GM18520 (cell line): ENCODE measurements around the gene WBP2.
"Not testable (repeated sequence)": the region's sequence is repeated elsewhere in the genome, so short reads cannot be mapped to it uniquely, and the experiment has no call there.

ENCODE experiments used
- ATAC-seq: cut with Tn5 transposase; IDR thresholded peaks from one replicate; pipeline ENCODE4 v1.9.1; 2021; ENCODE audit not compliant: unreplicated experiment

The WBP2 gene

DNA sequence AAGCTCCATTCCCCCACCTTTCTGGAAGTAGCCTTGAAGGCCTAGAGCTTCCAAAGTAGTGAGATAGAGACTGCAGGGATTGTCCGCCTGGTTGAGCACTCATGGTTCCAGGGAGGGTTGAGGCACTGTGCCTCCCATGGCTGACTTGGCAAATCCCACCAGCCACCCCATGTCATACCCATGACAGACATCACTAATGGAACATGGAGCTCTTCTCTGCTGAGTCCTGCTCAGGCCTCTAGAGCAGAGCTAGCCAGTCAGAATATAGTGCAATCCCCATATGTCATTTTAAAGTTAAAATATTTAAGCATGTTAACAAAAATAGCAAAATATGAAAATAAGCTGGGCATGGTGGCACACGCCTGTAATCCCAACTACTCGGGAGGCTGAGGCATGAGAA lies 39.7 kb downstream of the WBP2 start:
- no peak for ATAC-seq

DNA sequence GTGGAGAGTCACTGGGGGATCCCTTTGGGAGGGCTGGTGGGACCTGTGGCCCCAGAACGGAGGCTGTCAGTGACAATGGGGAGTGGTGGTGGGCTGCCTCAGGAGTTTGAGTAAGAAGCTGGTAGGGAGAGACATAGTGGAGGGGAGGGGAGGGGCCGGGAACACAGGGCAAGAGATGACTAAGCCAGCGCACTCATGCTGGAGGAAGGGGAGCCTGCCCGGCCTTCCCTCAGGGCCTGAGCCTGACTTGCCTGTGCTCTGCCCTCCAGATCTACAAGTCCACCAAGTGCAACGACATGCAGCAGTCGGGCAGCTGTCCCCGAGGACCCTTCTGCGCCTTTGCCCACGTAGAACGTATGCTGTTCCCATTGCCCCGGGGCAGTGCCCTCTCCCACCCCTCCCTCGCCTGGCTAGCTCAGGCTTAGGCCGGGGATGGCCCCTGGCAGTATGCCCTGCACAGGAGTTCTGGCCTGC lies 40.2 kb downstream of the WBP2 start:
- no peak for ATAC-seq

DNA sequence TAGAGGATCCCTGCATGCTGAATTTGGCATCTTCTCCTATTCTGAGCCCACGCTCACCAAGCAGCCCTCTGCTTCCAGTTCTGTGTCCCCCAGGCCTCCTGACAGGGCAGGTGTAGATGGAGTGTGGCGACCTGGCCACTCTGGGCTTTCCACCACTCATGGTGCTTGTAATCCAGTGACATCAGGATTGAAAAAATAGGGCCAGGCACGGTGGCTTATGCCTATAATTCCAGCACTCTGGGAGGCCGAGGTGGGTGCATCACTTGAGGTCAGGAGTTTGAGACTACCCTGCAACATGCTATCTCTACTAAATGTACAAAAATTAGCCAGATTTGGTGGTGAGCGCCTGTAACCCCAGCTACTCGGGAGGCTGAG lies 41.1 kb downstream of the WBP2 start:
- no peak for ATAC-seq

DNA sequence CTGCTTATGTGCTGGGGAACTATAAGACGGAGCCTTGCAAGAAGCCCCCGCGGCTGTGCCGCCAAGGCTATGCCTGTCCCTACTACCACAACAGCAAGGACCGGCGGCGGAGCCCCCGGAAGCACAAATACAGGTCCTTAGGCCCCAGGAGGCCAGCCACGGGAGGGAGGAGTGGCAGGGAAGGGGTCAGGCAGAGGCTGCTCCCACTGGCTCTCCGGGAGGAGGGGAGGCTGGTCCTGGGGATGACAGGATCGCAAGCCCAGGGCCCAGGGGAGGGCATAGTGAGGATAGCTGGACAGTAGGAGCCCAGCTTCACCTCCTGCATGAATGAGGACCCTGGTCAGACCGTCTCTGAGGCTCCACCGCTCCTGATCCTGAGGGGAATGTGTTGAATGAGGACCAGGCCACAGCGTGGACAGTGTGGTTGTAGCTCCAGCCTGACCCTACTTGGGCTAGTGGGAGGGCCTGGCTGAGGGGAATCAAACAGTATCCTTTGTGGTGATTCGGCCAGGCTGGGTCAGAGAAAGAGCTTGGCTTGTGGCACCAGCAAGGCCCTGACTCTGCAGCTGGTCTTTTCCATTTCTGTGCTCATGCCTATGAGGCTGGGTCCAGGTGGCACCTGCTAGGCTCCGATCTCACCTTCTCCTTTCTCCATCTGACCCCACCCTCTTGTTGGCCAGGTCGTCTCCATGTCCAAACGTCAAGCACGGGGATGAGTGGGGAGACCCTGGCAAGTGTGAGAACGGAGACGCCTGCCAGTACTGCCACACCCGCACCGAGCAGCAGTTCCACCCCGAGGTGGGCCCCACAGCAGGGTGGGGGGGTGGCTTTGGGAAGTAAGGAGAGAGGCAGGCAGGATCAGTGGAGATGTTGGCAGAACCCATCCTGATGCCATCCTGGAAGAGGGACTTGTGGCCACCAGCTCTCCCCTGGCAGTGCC lies 41.8 kb downstream of the WBP2 start:
- ATAC-seq, result no peak

DNA sequence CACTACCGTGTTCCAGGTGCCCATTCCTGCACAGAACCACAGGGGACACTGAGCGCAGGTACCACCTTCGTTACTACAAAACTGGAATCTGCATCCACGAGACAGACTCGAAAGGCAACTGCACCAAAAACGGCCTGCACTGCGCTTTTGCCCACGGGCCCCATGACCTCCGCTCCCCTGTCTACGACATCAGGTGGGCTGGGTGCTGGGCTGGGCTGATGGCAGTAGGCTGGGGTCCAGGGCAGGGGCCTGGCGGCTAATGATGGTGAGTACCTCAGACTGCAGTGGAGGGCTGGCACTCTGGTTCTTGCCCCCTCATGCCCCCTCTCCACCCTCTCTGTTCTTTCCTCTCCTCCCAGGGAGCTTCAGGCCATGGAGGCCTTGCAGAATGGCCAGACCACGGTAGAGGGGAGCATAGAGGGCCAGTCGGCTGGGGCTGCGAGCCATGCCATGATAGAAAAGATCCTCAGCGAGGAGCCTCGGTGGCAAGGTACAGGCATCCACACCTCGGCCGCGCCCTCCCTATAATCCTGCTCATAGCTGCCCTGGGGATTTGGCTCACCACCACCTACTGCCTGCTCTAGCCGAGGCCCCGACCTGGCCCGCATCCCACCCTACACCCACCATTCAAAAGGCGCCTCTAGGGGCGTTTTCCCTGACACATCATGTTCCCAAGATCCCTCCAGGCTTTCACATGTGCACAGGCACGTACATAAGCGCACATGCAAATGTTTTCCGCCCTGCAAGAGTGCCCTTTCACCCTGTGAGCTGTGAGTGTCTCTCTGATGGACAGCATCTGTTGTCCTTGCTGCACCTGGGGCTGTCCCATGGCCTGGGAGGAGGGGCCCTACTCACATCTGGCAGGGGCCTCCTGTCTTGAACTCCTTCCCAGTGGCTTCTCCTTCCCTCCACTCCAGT lies 42.8 kb downstream of the WBP2 start:
- ATAC-seq, result no peak

DNA sequence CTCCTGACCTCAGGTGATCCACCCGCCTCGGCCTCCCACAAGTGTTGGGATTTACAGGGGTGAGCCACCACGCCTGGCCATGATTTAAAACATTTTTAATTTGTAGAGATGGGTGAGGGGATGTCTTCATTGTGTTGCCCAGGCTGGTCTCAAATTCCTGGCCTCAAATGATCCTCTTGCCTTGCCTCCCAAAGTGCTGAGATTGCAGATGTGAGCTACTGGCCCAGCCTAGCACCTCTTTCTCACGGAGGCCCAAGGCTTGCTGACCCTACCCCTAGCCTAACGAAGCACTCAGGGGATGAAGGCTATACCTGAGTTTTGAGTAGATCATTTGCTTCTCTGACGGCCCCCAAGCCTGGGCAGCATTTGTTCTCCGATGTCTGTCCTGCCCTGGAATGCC lies 44.0 kb downstream of the WBP2 start:
- ATAC-seq, result no peak

DNA sequence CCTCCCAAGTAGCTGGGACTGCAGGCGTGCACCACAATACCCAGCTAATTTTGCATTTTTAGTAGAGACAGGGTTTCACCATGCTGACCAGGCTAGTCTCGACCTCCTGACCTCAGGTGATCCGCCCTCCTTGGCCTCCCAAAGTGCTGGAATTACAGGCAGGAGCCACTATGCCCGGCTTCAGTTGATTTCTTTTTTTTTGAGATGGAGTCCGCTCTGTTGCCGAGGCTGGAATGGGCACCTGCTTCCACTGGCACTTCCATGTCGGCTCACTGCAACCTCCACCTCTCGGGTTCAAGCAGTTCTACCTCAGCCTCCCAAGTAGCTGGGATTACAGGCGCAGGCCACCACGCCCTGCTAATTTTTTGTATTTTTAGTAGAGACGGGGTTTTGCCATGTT lies 44.4 kb downstream of the WBP2 start:
- ATAC-seq, result not testable (repeated sequence)

DNA sequence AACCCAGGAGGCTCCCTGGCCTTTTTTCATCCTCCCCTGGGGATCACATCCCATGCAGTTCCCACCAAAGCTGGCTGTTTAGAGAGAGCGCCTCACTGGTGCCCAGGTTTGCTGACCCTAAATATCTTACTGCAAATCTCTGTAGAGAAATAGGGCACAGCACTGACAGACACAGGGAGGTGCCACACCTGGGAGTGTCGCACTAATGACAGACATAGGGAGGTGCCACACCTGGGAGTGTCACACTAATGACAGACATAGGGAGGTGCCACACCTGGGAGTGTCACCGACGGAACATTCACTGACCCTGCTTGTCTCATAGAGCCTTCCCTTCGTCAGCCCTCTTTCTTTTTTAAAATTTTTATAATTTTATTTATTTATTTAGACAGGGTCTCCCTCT lies 44.9 kb downstream of the WBP2 start:
- ATAC-seq, result no peak

DNA sequence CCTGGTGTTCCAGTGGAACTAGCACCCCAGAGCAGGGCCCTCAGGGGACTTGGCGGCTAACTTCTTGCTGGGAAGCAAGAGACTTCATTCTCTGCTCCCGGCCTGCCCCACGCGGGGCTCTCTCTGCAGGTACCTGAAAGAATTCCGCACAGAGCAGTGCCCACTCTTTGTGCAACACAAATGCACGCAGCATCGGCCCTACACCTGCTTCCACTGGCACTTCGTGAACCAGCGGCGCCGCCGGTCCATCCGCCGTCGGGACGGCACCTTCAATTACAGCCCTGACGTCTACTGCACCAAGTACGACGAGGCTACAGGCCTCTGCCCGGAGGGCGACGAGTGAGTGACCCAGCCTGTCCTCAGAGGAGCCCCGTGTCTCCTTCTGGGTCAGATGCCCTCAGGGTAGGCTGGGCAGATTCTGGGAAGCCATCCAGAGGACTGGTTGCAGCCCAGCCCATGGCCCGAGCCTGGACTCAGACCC lies 45.5 kb downstream of the WBP2 start:
- no peak for ATAC-seq

DNA sequence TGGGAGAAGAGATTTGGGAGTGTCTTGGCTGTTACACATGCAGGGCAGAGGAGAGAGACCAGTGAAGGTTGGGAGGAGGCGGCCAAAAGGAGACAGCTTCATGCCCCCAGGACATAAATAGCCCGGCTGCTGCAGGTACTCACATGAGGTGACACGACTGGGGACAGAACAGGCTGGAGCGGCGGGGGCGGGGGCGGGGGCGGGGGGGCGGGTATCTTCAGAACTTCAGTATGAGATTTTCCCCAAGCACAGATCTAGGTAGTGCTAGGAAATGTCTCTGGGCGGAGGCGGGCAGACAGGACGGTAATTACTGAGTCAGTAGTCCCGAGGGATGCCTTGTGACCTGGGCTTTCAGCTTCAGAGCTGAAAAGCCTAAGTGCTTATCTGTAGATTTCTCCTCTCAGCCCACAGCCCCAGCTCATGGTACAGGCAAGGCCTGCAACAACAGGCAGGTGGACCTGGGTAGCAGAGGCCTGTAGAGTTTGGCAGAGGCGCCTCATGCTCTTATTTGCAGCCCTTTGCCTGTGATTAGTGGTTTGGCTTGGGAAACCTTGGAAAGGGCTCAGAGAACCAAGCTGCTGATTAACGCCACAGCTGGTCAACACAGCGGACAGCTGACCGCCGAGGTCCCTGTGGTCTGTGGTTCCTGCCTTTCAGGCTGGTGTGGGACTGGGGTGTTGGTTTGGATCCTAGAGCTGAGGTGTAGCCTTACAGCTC lies 46.1 kb downstream of the WBP2 start:
- no peak for ATAC-seq

DNA sequence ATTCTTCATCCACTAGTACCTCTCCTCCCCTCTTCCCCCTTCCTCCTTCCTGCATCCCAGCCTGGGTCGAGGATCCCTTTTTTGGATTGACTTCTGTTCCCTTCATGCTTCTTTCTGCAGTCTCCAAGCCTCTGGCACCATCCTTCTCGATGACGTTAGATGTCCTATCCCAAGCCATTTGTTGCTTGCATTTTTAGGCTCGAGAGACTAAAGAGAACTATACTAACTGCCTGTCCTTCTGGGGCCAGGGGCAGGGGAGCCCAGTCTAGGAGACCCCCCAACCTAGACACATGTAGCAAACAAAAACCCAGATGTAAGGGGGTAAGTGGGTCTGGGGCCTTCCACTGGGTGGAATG lies 46.6 kb downstream of the WBP2 start:
- ATAC-seq, result no peak

DNA sequence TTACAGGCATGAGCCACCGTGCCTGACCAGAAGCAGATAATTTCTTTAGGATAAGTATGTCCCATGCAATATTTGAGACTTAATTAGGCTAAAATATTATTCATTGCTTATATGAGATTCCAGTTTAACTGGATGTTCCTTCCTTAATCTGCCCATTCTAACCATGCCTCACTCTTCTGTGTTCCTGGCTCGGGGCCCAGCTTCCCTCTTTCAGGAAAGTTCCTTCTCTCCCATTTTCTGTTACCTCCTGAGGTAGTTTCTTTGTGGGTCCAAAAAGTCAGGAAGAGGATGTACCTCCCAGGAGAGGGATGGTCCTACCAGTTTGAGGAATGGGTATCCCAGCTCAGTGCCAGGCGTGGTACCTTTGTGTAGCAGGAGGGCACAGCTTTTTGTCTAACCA lies 47.3 kb downstream of the WBP2 start:
- no peak for ATAC-seq

DNA sequence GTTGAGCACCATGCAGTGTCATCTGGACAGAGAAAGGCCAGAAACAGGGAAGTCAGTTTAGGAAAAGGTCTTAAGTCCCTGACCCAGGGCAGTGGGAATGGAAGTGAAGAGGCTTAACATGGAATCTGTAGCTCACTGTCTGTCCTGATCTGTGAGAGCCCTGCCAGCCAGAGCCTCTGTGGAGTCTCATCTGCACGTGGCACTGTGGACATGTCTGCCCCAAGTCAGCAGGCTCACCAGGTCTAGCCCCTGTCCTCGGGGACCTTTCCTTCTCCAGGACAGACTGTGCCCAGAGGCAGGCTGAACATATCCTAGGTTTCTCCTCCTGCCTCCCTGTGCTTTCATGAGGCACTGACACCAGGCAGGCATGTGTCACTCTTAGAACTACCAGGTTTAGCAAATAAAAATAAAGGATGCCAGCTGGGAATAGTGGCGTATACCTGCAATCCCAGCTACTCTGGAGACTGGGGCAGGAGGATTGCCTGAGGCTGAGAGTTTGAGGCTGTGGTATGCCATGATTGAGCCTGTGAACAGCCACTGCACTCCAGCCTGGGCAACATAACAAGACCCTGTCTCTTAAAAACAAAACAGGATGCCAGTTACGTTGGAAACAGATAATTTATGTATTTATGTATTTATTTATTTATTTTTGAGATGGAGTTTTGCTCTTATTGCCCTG lies 48.2 kb downstream of the WBP2 start:
- no peak for ATAC-seq

DNA sequence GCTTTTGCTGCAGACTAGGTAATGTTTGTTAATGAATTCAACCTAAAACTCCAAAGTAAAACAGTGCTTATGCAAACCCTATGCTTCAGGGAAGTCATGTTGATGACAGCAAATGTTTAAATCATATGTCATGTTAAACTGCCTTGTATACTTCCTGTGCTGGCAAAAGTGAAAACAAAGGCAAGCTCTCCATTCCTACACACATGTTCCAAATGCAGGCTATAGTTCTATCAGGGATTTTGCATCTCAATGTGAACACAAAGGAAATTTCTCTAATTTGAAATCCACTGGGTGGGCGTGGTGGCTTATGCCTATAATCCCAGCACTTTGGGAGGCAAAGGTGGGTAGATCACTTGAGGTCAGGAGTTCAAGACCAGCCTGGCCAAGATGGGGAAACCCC lies 51.3 kb downstream of the WBP2 start:
- no peak for ATAC-seq

DNA sequence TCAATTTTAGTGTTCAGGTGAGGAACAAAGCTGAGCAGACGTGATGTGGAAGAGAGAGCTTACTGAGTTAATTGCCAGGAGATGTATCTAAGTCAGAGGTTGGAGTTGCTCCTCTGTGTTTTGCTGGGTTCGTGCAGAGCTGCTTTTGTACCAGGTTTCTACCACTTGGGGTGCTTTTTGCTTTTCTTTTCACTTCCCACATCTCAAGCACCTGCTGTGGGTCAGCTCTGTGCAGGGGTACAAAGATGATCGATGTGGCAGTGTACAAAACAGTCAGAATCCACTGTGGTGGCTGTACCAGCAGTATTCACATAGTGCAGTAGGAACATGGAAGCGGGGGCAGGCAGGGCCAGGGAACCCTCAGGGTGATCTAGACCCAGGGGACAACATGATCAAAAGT lies 55.7 kb downstream of the WBP2 start:
- no peak for ATAC-seq

DNA sequence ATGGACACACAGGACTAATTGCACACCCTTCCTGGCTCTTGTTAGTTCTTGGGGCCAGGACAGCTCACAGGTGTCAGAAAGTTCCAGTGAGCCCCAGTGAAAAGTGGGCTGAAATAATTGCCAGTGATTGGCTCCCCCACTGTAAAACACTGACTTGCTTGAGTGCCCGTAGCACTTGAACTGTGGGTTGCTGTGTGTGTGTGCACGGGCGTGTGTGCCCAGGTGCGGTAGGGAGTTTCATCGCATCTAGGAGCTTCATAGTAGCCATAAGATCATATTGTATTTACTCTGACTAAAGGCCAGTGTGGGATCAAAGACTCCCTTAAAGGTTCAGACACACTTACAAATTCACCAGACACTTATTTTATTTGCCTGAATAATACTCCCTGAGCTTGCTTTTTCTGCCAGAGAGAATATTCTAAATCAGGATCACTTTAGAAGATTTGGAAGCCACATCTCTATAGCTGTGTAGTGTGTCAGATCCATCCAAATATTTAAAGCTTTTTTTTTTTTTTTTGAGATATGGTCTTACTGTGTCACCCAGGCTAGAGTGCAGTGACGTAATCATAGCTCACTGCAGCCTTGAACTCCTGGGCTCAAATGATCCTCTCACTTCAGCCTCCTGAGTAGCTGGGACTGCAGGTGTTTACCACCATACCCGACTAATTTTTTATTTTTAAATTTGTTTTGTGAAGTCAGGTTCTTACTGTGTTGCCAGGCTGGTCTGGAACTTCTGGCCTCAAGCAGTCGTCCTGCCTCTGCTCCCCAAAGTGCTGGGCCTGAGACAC lies 59.1 kb downstream of the WBP2 start:
- ATAC-seq, result no peak
